Measurements from ENCODE around the gene IQSEC3.

- no peak for TF ChIP-seq CTCF (IDR thresholded peaks at IDR 0.05)
- TF ChIP-seq POLR2AphosphoS5 (IDR thresholded peaks at IDR 0.05; ENCODE audit: low read depth, low read length), result no peak
- no peak for TF ChIP-seq REST (IDR thresholded peaks at IDR 0.05; ENCODE audit: insufficient read depth in 1 of 2, low read depth in 2 of 2, low read length in 1 of 2)
These were observed 124.3 kb downstream of the IQSEC3 start for GRCh38 chr12:190881-191280.
